ENCODE results near the gene MTA1. TPM values are rescaled to one million over a fixed set of nuclear protein-coding genes. Genes with fewer than 3 reads are reported as not detected.
A peak's percentile ranks its signal among the peaks of the same experiment; 100 is the strongest.

MTA1 gene
- total and polyA plus RNA-seq, 11 donors = 71.8 to 191 (median 109) TPM

DNA sequence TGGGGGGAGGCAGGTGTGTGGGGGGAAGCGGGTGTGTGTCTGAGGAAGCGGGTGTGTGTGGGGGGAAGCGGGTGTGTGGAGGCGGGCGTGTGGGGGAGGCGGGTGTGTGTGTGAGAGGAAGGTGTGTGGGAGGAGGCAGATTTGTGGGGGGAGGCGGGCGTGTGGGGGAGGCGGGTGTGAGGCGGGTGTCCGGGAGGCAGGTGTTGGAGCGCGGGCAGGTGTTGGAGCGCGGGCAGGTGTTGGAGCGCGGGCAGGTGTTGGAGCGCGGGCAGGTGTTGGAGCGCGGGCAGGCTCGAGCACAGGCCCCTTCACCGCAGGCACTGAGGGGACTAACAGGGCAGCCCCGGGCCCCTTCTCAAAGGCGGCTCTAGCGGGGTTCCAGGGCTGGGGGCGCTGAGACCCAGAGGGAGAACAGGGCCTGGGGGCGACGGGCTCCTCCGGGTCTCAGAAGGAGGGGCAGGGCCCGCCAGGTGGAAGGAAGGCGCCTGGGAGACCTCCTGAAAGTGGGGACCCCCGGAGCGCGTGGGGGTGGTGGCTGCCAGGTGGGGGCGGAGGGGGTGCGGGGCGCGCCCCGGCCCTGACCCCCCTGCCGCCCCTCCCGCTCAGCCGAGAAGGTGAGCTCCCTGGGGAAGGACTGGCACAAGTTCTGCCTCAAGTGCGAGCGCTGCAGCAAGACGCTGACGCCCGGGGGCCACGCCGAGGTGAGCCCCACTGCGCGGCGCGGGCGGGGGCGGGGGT, 58.2 kb downstream of the MTA1 start:
- TF ChIP-seq POLR2A (IDR thresholded peaks at IDR 0.05) = no peak
- TF ChIP-seq, protein P1, sequence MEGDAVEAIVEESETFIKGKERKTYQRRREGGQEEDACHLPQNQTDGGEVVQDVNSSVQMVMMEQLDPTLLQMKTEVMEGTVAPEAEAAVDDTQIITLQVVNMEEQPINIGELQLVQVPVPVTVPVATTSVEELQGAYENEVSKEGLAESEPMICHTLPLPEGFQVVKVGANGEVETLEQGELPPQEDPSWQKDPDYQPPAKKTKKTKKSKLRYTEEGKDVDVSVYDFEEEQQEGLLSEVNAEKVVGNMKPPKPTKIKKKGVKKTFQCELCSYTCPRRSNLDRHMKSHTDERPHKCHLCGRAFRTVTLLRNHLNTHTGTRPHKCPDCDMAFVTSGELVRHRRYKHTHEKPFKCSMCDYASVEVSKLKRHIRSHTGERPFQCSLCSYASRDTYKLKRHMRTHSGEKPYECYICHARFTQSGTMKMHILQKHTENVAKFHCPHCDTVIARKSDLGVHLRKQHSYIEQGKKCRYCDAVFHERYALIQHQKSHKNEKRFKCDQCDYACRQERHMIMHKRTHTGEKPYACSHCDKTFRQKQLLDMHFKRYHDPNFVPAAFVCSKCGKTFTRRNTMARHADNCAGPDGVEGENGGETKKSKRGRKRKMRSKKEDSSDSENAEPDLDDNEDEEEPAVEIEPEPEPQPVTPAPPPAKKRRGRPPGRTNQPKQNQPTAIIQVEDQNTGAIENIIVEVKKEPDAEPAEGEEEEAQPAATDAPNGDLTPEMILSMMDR (IDR thresholded peaks at IDR 0.05) = no peak
- H3K27ac ChIP-seq = peak overlapping the region; percentile 50 to 100 (median 99)
- ATAC-seq (no peak), DNase-seq (peak in 2 of 5 donors; percentile 68 to 73)
- peaks cover 16 to 80% (median 66%) of the 10 kb centered on the region in 12 donors for H3K4me1 ChIP-seq
- intact Hi-C loops (cut with DNase I) = loop anchor here in 1 of 10 donors (5.0 kb wide), 1 partner anchor 81 kb away; the partner anchor contains the start of gene TEX22
- no peaks in the 10 kb centered on the region for H3K9me3 ChIP-seq
- peaks cover 0 to 32% (median 0%) of the 10 kb centered on the region in 9 donors for H3K27me3 ChIP-seq
- H3K4me3 ChIP-seq = peak overlapping the region in 11 of 12 donors; percentile 72 to 100 (median 96)
- H3K36me3 ChIP-seq = peaks cover 0 to 22% (median 15%) of the 10 kb centered on the region in 9 donors
- 38 to 71% (median 55%) methylated on average over 37 to 56 of the region's 56 CpGs for WGBS, 4 donors

DNA sequence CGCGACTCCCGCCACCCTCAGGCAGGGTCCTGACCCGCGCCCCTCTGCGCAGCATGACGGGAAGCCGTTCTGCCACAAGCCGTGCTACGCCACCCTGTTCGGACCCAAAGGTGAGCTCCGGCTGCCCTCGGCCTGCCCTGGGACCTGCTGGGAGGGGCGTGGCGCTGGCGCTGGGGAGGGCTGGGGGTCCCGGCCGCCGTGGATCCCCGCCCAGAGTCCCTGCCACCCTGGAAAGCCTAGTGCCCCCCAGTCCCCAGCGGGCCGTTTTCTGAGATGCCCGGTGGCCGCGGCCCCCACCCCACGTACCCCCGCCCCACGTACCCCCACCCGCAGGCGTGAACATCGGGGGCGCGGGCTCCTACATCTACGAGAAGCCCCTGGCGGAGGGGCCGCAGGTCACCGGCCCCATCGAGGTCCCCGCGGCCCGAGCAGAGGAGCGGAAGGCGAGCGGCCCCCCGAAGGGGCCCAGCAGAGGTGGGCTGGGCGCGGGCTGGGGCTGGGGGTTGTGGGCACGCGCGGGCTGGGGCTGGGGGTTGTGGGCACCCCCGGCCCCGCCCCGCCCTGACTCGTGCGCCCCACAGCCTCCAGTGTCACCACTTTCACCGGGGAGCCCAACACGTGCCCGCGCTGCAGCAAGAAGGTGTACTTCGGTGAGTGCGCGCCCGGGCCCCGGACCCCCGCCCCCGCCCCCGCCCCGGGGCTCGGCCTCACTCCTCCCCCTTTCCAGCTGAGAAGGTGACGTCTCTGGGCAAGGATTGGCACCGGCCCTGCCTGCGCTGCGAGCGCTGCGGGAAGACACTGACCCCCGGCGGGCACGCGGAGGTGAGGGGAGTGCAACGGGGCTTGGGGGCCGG, 59.0 kb downstream of the MTA1 start:
- ATAC-seq (no peak), DNase-seq (no peak)
- Histone ChIP-seq H3K4me1 (peaks cover 21 to 80% (median 68%) of the 10 kb centered on the region in 12 donors), H3K27ac (peak overlapping the region in 11 of 12 donors; percentile 31 to 100 (median 96)), H3K9me3 (no peaks in the 10 kb centered on the region), H3K27me3 (peaks cover 0 to 30% (median 0%) of the 10 kb centered on the region in 9 donors), H3K4me3 (peak overlapping the region in 2 of 12 donors; percentile 13 to 18), H3K36me3 (peaks cover 0 to 22% (median 15%) of the 10 kb centered on the region in 9 donors)
- intact Hi-C loops (cut with DNase I) = loop anchor here in 1 of 10 donors (5.0 kb wide), 1 partner anchor 81 kb away; the partner anchor contains the start of gene TEX22
- 48 to 70% (median 53%) methylated on average over 35 to 81 of the region's 81 CpGs; no CpG with 5 or more reads in 1 of the 4 donors for WGBS, 4 donors
- TF ChIP-seq, protein P1 (IDR thresholded peaks at IDR 0.05) = no peak
- no peak for TF ChIP-seq POLR2A (IDR thresholded peaks at IDR 0.05)

- peaks cover 0 to 22% (median 15%) of the 10 kb centered on the region in 9 donors for H3K36me3 ChIP-seq
Measured at GRCh38 chr14:105479431-105480158, 60.0 kb downstream of the MTA1 start.

More at GRCh38 chr14:105479431-105480158, 60.0 kb downstream of the MTA1 start:
- DNase-seq = no peak
- intact Hi-C loops (cut with DNase I) = loop anchor here in 2 of 10 donors (5.0 to 10.0 kb wide), 2 partner anchors 65 to 82 kb away; partner anchors contain the start of genes MTA1 (in 1 of the 2) and TEX22 (in 1 of the 2)
- ATAC-seq = no peak
- WGBS, 4 donors = 47 to 59% (median 52%) methylated on average over 33 to 34 of the region's 34 CpGs
- Histone ChIP-seq H3K27ac (peak overlapping the region in 11 of 12 donors; percentile 94 to 100 (median 98)), H3K4me1 (peaks cover 25 to 86% (median 74%) of the 10 kb centered on the region in 12 donors), H3K9me3 (no peaks in the 10 kb centered on the region), H3K27me3 (peaks cover 0 to 27% (median 0%) of the 10 kb centered on the region in 9 donors), H3K4me3 (no peak overlapping the region)
- no peak for TF ChIP-seq POLR2A (IDR thresholded peaks at IDR 0.05)
- TF ChIP-seq, protein P1 (IDR thresholded peaks at IDR 0.05) = no peak

Data from heart left ventricle (tissue), 16 donors.